Measurements from ENCODE around the gene ADAM12. TPM values are rescaled to one million over a fixed set of nuclear protein-coding genes. Genes with fewer than 3 reads are reported as not detected.

ADAM12 gene
- total and polyA plus RNA-seq, 2 experiments from 2014 or later: 0.13 to 0.87 TPM

DNA sequence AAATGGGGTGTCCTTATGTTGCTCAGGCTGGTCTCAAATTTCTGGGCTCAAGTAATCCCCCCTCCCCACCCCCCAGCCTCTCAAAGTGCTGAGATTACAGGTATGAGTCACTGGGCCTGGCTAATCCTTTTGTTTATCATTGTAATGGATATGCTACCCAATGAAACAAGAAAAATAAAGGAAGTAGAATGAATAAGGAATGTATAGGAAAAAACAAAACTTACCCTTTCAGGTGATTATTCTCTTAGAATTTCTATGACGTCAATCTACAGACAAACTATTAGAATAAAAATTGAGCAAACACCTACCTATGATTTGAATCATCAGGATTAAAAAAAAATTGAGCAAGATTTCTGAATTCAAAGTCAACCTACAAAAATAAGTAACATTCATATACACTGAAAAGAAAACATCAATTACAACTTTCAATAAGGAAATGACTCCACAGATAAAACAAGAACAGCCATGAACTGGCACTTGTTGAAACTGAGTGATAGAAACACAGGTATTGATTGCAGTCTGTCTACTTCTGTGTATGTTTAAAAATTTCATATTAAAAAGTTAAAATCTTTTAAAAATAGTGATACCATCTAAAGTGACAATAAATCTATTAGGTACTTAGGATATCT is 12.2 kb downstream of the ADAM12 start:
- DNase-seq (ENCODE audit: low spot score): no peak
- Histone ChIP-seq H3K27me3 (ENCODE audit: insufficient read depth) (no peaks in the 10 kb centered on the region), H3K27ac (ENCODE audit: low read depth) (no peak overlapping the region), H3K36me3 (ENCODE audit: insufficient read depth) (peaks cover 6% of the 10 kb centered on the region; the same call in 1 of the 2 replicates), H4K20me1 (replicated peaks; ENCODE audit: insufficient read depth) (no peaks in the 10 kb centered on the region), H2AFZ (no peak overlapping the region), H3K4me1 (ENCODE audit: insufficient read depth) (no peaks in the 10 kb centered on the region), H3K79me2 (replicated peaks; ENCODE audit: insufficient read depth) (no peaks in the 10 kb centered on the region), H3K4me2 (no peak overlapping the region), H3K4me3 (no peak overlapping the region), H3K9me2 (ENCODE audit: insufficient read depth) (no peaks in the 10 kb centered on the region; the same call in 1 of the 2 replicates), H3F3A (replicated peaks; ENCODE audit: low read depth) (no peaks in the 10 kb centered on the region)
- no peaks in the 10 kb centered on the region for H3K4me1 Mint-ChIP-seq
- H3K36me3 Mint-ChIP-seq (ENCODE audit: low read depth): peaks cover 24% of the 10 kb centered on the region
- ATAC-seq: no peak
- H3K27ac Mint-ChIP-seq: no peak overlapping the region
- peaks cover 28% of the 10 kb centered on the region for H3K9me3 Mint-ChIP-seq
- TF ChIP-seq NANOG (IDR thresholded peaks at IDR 0.05; ENCODE audit: borderline replicate concordance) (no peak), EZH2 (IDR thresholded peaks at IDR 0.05; ENCODE audit: low read depth, unreplicated experiment) (no peak), JUNB (IDR thresholded peaks at IDR 0.05; ENCODE audit: unreplicated experiment) (no peak), EZH2phosphoT487 (IDR thresholded peaks at IDR 0.05; ENCODE audit: unreplicated experiment) (no peak), ZNF114 (CRISPR knock-in tag; IDR thresholded peaks at IDR 0.05) (no peak), ZNF331 (CRISPR knock-in tag; IDR thresholded peaks at IDR 0.05; ENCODE audit: low read depth) (no peak), CREB1 (CRISPR knock-in tag; IDR thresholded peaks at IDR 0.05; ENCODE audit: low read depth) (no peak), POLR2AphosphoS5 (IDR thresholded peaks at IDR 0.05; ENCODE audit: low read depth) (no peak), STAT1 (IDR thresholded peaks at IDR 0.05; ENCODE audit: unreplicated experiment) (no peak)
- TF ChIP-seq, protein P1, sequence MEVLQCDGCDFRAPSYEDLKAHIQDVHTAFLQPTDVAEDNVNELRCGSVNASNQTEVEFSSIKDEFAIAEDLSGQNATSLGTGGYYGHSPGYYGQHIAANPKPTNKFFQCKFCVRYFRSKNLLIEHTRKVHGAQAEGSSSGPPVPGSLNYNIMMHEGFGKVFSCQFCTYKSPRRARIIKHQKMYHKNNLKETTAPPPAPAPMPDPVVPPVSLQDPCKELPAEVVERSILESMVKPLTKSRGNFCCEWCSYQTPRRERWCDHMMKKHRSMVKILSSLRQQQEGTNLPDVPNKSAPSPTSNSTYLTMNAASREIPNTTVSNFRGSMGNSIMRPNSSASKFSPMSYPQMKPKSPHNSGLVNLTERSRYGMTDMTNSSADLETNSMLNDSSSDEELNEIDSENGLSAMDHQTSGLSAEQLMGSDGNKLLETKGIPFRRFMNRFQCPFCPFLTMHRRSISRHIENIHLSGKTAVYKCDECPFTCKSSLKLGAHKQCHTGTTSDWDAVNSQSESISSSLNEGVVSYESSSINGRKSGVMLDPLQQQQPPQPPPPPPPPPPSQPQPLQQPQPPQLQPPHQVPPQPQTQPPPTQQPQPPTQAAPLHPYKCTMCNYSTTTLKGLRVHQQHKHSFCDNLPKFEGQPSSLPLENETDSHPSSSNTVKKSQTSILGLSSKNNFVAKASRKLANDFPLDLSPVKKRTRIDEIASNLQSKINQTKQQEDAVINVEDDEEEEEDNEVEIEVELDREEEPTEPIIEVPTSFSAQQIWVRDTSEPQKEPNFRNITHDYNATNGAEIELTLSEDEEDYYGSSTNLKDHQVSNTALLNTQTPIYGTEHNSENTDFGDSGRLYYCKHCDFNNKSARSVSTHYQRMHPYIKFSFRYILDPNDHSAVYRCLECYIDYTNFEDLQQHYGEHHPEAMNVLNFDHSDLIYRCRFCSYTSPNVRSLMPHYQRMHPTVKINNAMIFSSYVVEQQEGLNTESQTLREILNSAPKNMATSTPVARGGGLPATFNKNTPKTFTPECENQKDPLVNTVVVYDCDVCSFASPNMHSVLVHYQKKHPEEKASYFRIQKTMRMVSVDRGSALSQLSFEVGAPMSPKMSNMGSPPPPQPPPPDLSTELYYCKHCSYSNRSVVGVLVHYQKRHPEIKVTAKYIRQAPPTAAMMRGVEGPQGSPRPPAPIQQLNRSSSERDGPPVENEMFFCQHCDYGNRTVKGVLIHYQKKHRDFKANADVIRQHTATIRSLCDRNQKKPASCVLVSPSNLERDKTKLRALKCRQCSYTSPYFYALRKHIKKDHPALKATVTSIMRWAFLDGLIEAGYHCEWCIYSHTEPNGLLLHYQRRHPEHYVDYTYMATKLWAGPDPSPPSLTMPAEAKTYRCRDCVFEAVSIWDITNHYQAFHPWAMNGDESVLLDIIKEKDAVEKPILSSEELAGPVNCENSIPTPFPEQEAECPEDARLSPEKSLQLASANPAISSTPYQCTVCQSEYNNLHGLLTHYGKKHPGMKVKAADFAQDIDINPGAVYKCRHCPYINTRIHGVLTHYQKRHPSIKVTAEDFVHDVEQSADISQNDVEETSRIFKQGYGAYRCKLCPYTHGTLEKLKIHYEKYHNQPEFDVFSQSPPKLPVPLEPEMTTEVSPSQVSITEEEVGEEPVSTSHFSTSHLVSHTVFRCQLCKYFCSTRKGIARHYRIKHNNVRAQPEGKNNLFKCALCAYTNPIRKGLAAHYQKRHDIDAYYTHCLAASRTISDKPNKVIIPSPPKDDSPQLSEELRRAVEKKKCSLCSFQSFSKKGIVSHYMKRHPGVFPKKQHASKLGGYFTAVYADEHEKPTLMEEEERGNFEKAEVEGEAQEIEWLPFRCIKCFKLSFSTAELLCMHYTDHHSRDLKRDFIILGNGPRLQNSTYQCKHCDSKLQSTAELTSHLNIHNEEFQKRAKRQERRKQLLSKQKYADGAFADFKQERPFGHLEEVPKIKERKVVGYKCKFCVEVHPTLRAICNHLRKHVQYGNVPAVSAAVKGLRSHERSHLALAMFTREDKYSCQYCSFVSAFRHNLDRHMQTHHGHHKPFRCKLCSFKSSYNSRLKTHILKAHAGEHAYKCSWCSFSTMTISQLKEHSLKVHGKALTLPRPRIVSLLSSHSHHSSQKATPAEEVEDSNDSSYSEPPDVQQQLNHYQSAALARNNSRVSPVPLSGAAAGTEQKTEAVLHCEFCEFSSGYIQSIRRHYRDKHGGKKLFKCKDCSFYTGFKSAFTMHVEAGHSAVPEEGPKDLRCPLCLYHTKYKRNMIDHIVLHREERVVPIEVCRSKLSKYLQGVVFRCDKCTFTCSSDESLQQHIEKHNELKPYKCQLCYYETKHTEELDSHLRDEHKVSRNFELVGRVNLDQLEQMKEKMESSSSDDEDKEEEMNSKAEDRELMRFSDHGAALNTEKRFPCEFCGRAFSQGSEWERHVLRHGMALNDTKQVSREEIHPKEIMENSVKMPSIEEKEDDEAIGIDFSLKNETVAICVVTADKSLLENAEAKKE (CRISPR knock-in tag; IDR thresholded peaks at IDR 0.05): no peak
- TF ChIP-seq, protein P2, sequence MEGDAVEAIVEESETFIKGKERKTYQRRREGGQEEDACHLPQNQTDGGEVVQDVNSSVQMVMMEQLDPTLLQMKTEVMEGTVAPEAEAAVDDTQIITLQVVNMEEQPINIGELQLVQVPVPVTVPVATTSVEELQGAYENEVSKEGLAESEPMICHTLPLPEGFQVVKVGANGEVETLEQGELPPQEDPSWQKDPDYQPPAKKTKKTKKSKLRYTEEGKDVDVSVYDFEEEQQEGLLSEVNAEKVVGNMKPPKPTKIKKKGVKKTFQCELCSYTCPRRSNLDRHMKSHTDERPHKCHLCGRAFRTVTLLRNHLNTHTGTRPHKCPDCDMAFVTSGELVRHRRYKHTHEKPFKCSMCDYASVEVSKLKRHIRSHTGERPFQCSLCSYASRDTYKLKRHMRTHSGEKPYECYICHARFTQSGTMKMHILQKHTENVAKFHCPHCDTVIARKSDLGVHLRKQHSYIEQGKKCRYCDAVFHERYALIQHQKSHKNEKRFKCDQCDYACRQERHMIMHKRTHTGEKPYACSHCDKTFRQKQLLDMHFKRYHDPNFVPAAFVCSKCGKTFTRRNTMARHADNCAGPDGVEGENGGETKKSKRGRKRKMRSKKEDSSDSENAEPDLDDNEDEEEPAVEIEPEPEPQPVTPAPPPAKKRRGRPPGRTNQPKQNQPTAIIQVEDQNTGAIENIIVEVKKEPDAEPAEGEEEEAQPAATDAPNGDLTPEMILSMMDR (conservative IDR thresholded peaks at IDR 0.05; ENCODE audit: low read depth in 2 of 2): no peak
- TF ChIP-seq, protein P3, sequence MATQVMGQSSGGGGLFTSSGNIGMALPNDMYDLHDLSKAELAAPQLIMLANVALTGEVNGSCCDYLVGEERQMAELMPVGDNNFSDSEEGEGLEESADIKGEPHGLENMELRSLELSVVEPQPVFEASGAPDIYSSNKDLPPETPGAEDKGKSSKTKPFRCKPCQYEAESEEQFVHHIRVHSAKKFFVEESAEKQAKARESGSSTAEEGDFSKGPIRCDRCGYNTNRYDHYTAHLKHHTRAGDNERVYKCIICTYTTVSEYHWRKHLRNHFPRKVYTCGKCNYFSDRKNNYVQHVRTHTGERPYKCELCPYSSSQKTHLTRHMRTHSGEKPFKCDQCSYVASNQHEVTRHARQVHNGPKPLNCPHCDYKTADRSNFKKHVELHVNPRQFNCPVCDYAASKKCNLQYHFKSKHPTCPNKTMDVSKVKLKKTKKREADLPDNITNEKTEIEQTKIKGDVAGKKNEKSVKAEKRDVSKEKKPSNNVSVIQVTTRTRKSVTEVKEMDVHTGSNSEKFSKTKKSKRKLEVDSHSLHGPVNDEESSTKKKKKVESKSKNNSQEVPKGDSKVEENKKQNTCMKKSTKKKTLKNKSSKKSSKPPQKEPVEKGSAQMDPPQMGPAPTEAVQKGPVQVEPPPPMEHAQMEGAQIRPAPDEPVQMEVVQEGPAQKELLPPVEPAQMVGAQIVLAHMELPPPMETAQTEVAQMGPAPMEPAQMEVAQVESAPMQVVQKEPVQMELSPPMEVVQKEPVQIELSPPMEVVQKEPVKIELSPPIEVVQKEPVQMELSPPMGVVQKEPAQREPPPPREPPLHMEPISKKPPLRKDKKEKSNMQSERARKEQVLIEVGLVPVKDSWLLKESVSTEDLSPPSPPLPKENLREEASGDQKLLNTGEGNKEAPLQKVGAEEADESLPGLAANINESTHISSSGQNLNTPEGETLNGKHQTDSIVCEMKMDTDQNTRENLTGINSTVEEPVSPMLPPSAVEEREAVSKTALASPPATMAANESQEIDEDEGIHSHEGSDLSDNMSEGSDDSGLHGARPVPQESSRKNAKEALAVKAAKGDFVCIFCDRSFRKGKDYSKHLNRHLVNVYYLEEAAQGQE (IDR thresholded peaks at IDR 0.05; ENCODE audit: unreplicated experiment): no peak
- TF ChIP-seq, protein P4, sequence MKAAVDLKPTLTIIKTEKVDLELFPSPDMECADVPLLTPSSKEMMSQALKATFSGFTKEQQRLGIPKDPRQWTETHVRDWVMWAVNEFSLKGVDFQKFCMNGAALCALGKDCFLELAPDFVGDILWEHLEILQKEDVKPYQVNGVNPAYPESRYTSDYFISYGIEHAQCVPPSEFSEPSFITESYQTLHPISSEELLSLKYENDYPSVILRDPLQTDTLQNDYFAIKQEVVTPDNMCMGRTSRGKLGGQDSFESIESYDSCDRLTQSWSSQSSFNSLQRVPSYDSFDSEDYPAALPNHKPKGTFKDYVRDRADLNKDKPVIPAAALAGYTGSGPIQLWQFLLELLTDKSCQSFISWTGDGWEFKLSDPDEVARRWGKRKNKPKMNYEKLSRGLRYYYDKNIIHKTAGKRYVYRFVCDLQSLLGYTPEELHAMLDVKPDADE (IDR thresholded peaks at IDR 0.05): no peak
- H3K27me3 Mint-ChIP-seq (ENCODE audit: insufficient read depth, low read depth, poor library complexity): peaks cover 2% of the 10 kb centered on the region
- H3K4me3 Mint-ChIP-seq: no peak overlapping the region
